Neural cell (in vitro differentiated cells): Measurements from ENCODE around the gene SPOCK1.

Experiments used
- EZH2 ChIP-seq: fragments of 200-600, 300-800 bp; shearing (Covaris generic), sonication (generic); IDR thresholded peaks from 2 replicates; pipeline ENCODE4 v1.6.1; 2014; ENCODE audit warnings: antibody characterized with exemption, low read length, borderline replicate concordance, mild to moderate bottlenecking; ENCODE audit not compliant: insufficient read depth, poor library complexity, severe bottlenecking
- MXI1 ChIP-seq: fragments of 450-650 bp; conservative IDR thresholded peaks from 2 replicates; pipeline ENCODE4 v1.6.1; 2014; ENCODE audit warnings: antibody characterized with exemption, mild to moderate bottlenecking; ENCODE audit not compliant: poor library complexity, severe bottlenecking
- TF ChIP-seq, protein P1 (sequence below): fragments of 450-650 bp; IDR thresholded peaks from 2 replicates; pipeline ENCODE4 v1.5.1; 2014; ENCODE audit warnings: antibody characterized with exemption, mild to moderate bottlenecking, moderate library complexity; ENCODE audit not compliant: poor library complexity, severe bottlenecking
- TF ChIP-seq, protein P2 (sequence below): IDR thresholded peaks from 2 replicates; pipeline ENCODE4 v1.6.1; 2012; ENCODE audit warnings: borderline replicate concordance

DNA sequence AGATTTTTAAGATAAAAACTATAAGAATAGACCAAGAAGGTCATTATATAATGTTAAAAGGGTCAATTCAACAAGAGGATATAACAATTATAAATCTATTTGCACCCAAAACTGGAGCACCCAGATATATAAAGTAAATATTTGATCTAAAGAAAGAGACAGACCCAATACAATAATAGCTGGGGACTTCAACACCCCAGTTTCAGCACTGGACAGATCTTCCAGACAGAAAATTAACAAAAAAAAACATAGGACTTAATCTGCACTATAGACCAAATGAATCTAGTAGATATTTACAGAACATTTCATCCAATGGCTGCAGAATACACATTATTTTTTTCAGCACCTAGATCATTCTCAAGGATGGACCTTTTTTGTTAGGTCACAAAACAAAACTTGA, 331.9 kb downstream of the SPOCK1 start:
- TF ChIP-seq, protein P1, sequence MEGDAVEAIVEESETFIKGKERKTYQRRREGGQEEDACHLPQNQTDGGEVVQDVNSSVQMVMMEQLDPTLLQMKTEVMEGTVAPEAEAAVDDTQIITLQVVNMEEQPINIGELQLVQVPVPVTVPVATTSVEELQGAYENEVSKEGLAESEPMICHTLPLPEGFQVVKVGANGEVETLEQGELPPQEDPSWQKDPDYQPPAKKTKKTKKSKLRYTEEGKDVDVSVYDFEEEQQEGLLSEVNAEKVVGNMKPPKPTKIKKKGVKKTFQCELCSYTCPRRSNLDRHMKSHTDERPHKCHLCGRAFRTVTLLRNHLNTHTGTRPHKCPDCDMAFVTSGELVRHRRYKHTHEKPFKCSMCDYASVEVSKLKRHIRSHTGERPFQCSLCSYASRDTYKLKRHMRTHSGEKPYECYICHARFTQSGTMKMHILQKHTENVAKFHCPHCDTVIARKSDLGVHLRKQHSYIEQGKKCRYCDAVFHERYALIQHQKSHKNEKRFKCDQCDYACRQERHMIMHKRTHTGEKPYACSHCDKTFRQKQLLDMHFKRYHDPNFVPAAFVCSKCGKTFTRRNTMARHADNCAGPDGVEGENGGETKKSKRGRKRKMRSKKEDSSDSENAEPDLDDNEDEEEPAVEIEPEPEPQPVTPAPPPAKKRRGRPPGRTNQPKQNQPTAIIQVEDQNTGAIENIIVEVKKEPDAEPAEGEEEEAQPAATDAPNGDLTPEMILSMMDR = no peak
- TF ChIP-seq, protein P2, sequence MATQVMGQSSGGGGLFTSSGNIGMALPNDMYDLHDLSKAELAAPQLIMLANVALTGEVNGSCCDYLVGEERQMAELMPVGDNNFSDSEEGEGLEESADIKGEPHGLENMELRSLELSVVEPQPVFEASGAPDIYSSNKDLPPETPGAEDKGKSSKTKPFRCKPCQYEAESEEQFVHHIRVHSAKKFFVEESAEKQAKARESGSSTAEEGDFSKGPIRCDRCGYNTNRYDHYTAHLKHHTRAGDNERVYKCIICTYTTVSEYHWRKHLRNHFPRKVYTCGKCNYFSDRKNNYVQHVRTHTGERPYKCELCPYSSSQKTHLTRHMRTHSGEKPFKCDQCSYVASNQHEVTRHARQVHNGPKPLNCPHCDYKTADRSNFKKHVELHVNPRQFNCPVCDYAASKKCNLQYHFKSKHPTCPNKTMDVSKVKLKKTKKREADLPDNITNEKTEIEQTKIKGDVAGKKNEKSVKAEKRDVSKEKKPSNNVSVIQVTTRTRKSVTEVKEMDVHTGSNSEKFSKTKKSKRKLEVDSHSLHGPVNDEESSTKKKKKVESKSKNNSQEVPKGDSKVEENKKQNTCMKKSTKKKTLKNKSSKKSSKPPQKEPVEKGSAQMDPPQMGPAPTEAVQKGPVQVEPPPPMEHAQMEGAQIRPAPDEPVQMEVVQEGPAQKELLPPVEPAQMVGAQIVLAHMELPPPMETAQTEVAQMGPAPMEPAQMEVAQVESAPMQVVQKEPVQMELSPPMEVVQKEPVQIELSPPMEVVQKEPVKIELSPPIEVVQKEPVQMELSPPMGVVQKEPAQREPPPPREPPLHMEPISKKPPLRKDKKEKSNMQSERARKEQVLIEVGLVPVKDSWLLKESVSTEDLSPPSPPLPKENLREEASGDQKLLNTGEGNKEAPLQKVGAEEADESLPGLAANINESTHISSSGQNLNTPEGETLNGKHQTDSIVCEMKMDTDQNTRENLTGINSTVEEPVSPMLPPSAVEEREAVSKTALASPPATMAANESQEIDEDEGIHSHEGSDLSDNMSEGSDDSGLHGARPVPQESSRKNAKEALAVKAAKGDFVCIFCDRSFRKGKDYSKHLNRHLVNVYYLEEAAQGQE = no peak
- TF ChIP-seq MXI1 (no peak), EZH2 (no peak)
